Tibial artery (tissue), 4 donors: ENCODE results near the gene ANGPT4.

Experiments
- DNase-seq, 2 donors: peaks; one replicate each; pipeline ENCODE4 v3.0.0-alpha.2; 2019
- H3K27ac ChIP-seq, 2 donors: fragments of 200-600 bp; sonication (generic) in 1 of 2; 1 replicate in 1 of 2; 2 replicates in 1 of 2; pipeline ENCODE4 v1.5.1; 2018 to 2019; ENCODE audit warnings: mild to moderate bottlenecking in 1 of 2
- H3K27me3 ChIP-seq, 2 donors: fragments of 200-600 bp; sonication (generic) in 1 of 2; one replicate each; pipeline versions ENCODE4 v1.5.1 to v1.6.0; 2016 to 2019
- H3K36me3 ChIP-seq, 3 donors: fragments of 200-600 bp; sonication (generic) in 2 of 3; one replicate each; pipeline ENCODE4 v1.5.1; 2016 to 2019; ENCODE audit warnings: mild to moderate bottlenecking in 2 of 3
- H3K4me1 ChIP-seq, 4 donors: fragments of 200-600 bp; sonication (generic) in 2 of 4; 1 replicate in 3 of 4; 2 replicates in 1 of 4; pipeline ENCODE4 v1.5.1; 2016 to 2019
- H3K4me3 ChIP-seq, 2 donors: fragments of 200-600 bp; sonication (generic) in 1 of 2; 1 replicate in 1 of 2; 2 replicates in 1 of 2; pipeline ENCODE4 v1.5.1; 2018 to 2019; ENCODE audit warnings: mild to moderate bottlenecking in 2 of 2
- H3K9me3 ChIP-seq, 3 donors: fragments of 200-600 bp; sonication (generic) in 1 of 3; one replicate each; pipeline ENCODE4 v1.5.1; 2016 to 2019
- CTCF ChIP-seq, 2 experiments: fragments of 200-600 bp in 1 of 2; fragments of 450-650 bp in 1 of 2; IDR thresholded peaks; one replicate each; pipeline ENCODE4 v1.5.1; 2017 to 2019; ENCODE audit warnings: antibody characterized with exemption in 2 of 2, mild to moderate bottlenecking in 1 of 2, moderate library complexity in 1 of 2
- intact Hi-C: fragments of 100-400 bp; cut with DNase I; formaldehyde crosslinking; loops from one replicate; pipeline ENCODE4 v1.15.0; 2023; ENCODE audit warnings: low total_unique reads

Gene ANGPT4

GRCh38 chr20:955111-955510 lies 39.0 kb upstream of the ANGPT4 start:
- H3K27ac ChIP-seq: no peak overlapping the region
- intact Hi-C loops: no loop called here
- H3K4me3 ChIP-seq: no peak overlapping the region
- peak in 1 of 2 donors; percentile 39 for DNase-seq
- peaks cover 0 to 45% of the 10 kb centered on the region in 2 donors for H3K27me3 ChIP-seq
- H3K9me3 ChIP-seq: no peaks in the 10 kb centered on the region
- TF ChIP-seq CTCF (IDR thresholded peaks at IDR 0.05): no peak
- peaks cover 0 to 7% (median 3%) of the 10 kb centered on the region in 4 donors for H3K4me1 ChIP-seq
- no peaks in the 10 kb centered on the region for H3K36me3 ChIP-seq

- H3K36me3 ChIP-seq: no peaks in the 10 kb centered on the region
- H3K4me3 ChIP-seq: no peak overlapping the region
- peaks cover 0 to 7% (median 3%) of the 10 kb centered on the region in 4 donors for H3K4me1 ChIP-seq
- peaks cover 0 to 37% of the 10 kb centered on the region in 2 donors for H3K27me3 ChIP-seq
- peak; percentile 32 to 41 for TF ChIP-seq CTCF (IDR thresholded peaks at IDR 0.05)
- intact Hi-C loops: no loop called here
- peak in 1 of 2 donors; percentile 66 for DNase-seq
- no peak overlapping the region for H3K27ac ChIP-seq
- no peaks in the 10 kb centered on the region for H3K9me3 ChIP-seq
Measured at GRCh38 chr20:953742-954141, 37.6 kb upstream of the ANGPT4 start.

- Histone ChIP-seq H3K9me3 (no peaks in the 10 kb centered on the region), H3K27me3 (peaks cover 0 to 24% of the 10 kb centered on the region in 2 donors), H3K27ac (no peak overlapping the region), H3K4me1 (peaks cover 0 to 7% (median 3%) of the 10 kb centered on the region in 4 donors), H3K4me3 (no peak overlapping the region), H3K36me3 (no peaks in the 10 kb centered on the region)
- intact Hi-C loops: no loop called here
- peak in 1 of 2 donors; percentile 27 for DNase-seq
- no peak for TF ChIP-seq CTCF (IDR thresholded peaks at IDR 0.05)
Measured at GRCh38 chr20:952196-952795, 36.2 kb upstream of the ANGPT4 start.

GRCh38 chr20:951384-952169 lies 35.4 kb upstream of the ANGPT4 start:
- intact Hi-C loops: no loop called here
- peak in 1 of 2 donors; percentile 49 for DNase-seq
- TF ChIP-seq CTCF (IDR thresholded peaks at IDR 0.05): no peak
- Histone ChIP-seq H3K36me3 (no peaks in the 10 kb centered on the region), H3K27ac (no peak overlapping the region), H3K4me1 (peaks cover 0 to 7% (median 3%) of the 10 kb centered on the region in 4 donors), H3K27me3 (peaks cover 0 to 25% of the 10 kb centered on the region in 2 donors), H3K4me3 (no peak overlapping the region), H3K9me3 (no peaks in the 10 kb centered on the region)

GRCh38 chr20:949717-950116 lies 33.6 kb upstream of the ANGPT4 start:
- Histone ChIP-seq H3K4me1 (peaks cover 0 to 7% (median 0%) of the 10 kb centered on the region in 4 donors), H3K27me3 (peaks cover 0 to 12% of the 10 kb centered on the region in 2 donors), H3K4me3 (no peak overlapping the region), H3K9me3 (no peaks in the 10 kb centered on the region), H3K27ac (no peak overlapping the region), H3K36me3 (no peaks in the 10 kb centered on the region)
- TF ChIP-seq CTCF (IDR thresholded peaks at IDR 0.05): no peak
- DNase-seq: peak in 1 of 2 donors; percentile 28
- intact Hi-C loops: no loop called here
